BLaER1 treated with 17β-estradiol and CSF1 and Interleukin-3, amounts not matched to agents 10 nM and 100 nM (cell line): ENCODE results near the gene GNPTAB.

Experiments
- H3K27ac ChIP-seq, 11 experiments: shearing (Covaris generic); formaldehyde crosslinking; 2 replicates each; pipeline ENCODE4 v1.8.1; 2022
- H3K27me3 ChIP-seq, 11 experiments: shearing (Covaris generic); formaldehyde crosslinking; 2 replicates each; pipeline ENCODE4 v1.8.1; 2022
- H3K36me3 ChIP-seq, 11 experiments: shearing (Covaris generic); formaldehyde crosslinking; 2 replicates each; pipeline ENCODE4 v1.8.1; 2022
- H3K4me1 ChIP-seq, 10 experiments: shearing (Covaris generic); formaldehyde crosslinking; 2 replicates each; pipeline ENCODE4 v1.8.1; 2022
- H3K4me2 ChIP-seq, 11 experiments: shearing (Covaris generic); formaldehyde crosslinking; 2 replicates each; pipeline ENCODE4 v1.8.1; 2022
- H3K4me3 ChIP-seq, 10 experiments: shearing (Covaris generic); formaldehyde crosslinking; 2 replicates each; pipeline ENCODE4 v1.8.1; 2022
- H3K9ac ChIP-seq, 11 experiments: shearing (Covaris generic); formaldehyde crosslinking; 2 replicates each; pipeline ENCODE4 v1.8.1; 2022
- H3K9me3 ChIP-seq, 11 experiments: shearing (Covaris generic); formaldehyde crosslinking; replicated peaks in 1 of 11; 2 replicates each; pipeline ENCODE4 v1.8.1; 2022
- H4K20me1 ChIP-seq, 11 experiments: shearing (Covaris generic); formaldehyde crosslinking; 2 replicates each; pipeline ENCODE4 v1.8.1; 2022
- Cebpa-rat ChIP-seq, 11 experiments: shearing (Covaris generic); IDR thresholded peaks; 2 replicates each; pipeline ENCODE4 v1.8.1; 2022

Gene GNPTAB

DNA sequence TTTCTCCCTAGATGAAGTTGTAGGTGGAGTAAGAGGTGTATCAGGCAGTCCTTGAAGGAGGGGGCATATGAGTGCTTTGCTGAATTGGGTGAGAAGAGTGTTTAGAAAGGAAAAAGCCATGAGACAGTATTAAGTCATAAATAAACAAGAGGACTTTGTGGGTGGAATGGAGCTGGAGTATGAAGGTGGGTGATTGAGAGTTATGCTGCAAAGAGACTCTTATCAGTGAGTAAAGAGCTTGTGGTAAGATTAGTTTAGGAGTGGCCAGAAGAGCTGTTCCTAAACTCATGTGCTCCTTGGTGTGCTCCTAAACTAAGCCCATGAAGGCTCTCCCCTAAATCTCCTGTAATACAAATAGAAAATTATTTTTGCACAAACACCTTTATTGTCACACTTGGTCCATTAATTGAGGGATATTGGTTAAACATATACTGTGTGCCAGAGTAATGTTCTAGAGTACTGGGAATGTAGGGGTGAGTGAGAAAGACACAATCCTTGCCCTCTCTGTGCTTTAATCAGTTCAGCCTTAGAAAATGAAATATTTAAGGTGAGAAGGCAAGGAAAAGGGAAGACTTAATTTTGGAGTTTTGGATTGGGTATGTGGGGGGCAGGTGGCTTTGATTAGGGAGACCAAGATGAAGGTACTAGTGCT lies 123.5 kb downstream of the GNPTAB start:
- H3K9ac ChIP-seq: no peak overlapping the region
- TF ChIP-seq Cebpa-rat (IDR thresholded peaks at IDR 0.05): no peak
- no peaks in the 10 kb centered on the region for H3K9me3 ChIP-seq
- peaks cover 10 to 24% (median 16%) of the 10 kb centered on the region in 10 experiments; a peak in 19 of 20 replicates for H3K4me1 ChIP-seq
- H3K4me2 ChIP-seq: no peak overlapping the region
- no peaks in the 10 kb centered on the region for H3K27me3 ChIP-seq
- H3K4me3 ChIP-seq: no peak overlapping the region
- peaks cover 0 to 26% (median 0%) of the 10 kb centered on the region in 11 experiments; a peak in 5 of 22 replicates for H4K20me1 ChIP-seq
- H3K36me3 ChIP-seq: peaks cover 0 to 4% (median 0%) of the 10 kb centered on the region in 11 experiments; a peak in 1 of 22 replicates
- no peak overlapping the region for H3K27ac ChIP-seq

DNA sequence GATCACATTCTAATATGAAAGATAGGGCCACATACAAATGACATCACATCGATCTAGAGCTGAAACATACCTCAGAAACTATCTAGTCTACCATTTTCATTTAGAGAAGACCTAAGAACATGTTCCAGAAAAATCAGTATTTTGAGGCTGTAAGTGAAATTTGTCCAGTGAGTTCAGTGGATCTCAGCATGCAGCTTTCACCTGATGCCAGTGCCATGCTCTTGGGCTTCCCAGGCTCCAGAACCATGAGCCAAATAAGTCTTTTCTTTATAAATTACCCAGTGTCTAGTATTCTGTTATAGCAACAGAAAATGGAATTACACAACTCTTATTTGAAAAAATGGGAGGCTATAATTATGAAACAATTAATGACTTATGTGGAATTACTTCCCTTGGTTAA lies 124.4 kb downstream of the GNPTAB start:
- Histone ChIP-seq H3K27ac (no peak overlapping the region), H3K4me1 (peaks cover 10 to 24% (median 16%) of the 10 kb centered on the region in 10 experiments; a peak in 19 of 20 replicates), H3K9ac (no peak overlapping the region), H3K4me3 (no peak overlapping the region), H3K36me3 (peaks cover 0 to 4% (median 0%) of the 10 kb centered on the region in 11 experiments; a peak in 1 of 22 replicates), H3K27me3 (no peaks in the 10 kb centered on the region), H3K4me2 (no peak overlapping the region), H4K20me1 (peaks cover 0 to 34% (median 7%) of the 10 kb centered on the region in 11 experiments; a peak in 8 of 22 replicates), H3K9me3 (no peaks in the 10 kb centered on the region)
- no peak for TF ChIP-seq Cebpa-rat (IDR thresholded peaks at IDR 0.05)

DNA sequence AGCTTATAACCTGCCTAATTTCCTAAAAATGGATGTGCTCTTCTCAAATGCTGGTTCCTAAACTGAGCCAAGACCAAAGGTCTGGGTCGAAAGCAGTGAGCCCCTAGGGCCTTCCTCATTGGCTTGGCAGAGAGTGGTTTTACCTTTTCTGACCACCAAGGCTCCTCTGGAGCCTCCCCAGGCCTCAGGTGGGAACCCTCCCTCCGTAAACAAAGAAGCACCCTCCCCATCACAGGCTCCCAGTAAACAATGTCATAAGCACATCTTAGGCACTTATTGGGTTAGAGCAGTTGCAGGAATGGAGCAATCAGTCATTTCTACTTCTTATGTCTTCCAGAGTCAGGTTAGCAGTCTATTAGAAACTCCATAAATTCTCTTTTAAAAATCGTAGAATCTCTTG lies 127.3 kb downstream of the GNPTAB start:
- Histone ChIP-seq H3K9ac (no peak overlapping the region), H3K4me1 (peaks cover 8 to 36% (median 24%) of the 10 kb centered on the region in 10 experiments; a peak in 19 of 20 replicates), H3K4me3 (no peak overlapping the region), H3K36me3 (peaks cover 0 to 4% (median 0%) of the 10 kb centered on the region in 11 experiments; a peak in 1 of 22 replicates), H3K27ac (no peak overlapping the region), H3K4me2 (peak overlapping the region in 5 of 11 experiments; percentile 10 to 46 (median 30); a peak in 8 of 22 replicates), H3K27me3 (no peaks in the 10 kb centered on the region), H4K20me1 (peaks cover 0 to 46% (median 17%) of the 10 kb centered on the region in 11 experiments; a peak in 9 of 22 replicates), H3K9me3 (no peaks in the 10 kb centered on the region)
- TF ChIP-seq Cebpa-rat (IDR thresholded peaks at IDR 0.05): no peak

DNA sequence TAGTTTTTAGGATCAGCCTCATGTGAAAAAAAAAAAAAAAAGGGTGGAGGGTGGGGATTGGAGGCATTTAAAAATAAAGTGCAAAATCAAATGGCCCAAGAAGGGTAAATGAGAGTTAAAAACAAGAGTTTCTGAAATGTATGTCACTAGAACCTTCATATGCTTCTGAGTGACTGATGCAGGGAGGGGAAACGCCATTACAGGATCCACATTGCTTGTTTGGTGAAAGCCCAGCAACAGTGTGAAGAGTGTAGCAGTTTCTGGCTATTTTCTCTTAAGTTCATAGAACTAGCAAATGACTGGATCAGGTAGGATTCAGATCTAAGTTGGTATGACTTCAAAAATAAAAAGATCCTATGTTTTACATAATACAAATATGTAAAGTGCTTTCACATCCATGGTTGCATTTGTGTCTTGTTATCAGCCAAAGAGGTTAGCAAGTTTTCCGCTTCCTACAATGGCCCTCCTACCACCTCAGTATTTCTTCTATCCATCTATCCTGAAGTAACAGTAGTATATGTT lies 130.4 kb downstream of the GNPTAB start:
- no peak overlapping the region for H3K9ac ChIP-seq
- peaks cover 0 to 4% (median 0%) of the 10 kb centered on the region in 11 experiments; a peak in 1 of 22 replicates for H3K36me3 ChIP-seq
- H3K27ac ChIP-seq: no peak overlapping the region
- no peak overlapping the region for H3K4me3 ChIP-seq
- H3K4me2 ChIP-seq: peak overlapping the region in 7 of 11 experiments; percentile 1 to 97 (median 17); a peak in 4 of 22 replicates
- no peaks in the 10 kb centered on the region for H3K27me3 ChIP-seq
- H3K9me3 ChIP-seq: no peaks in the 10 kb centered on the region
- peaks cover 17 to 49% (median 34%) of the 10 kb centered on the region in 10 experiments for H3K4me1 ChIP-seq
- TF ChIP-seq Cebpa-rat (IDR thresholded peaks at IDR 0.05): no peak
- peaks cover 0 to 39% (median 17%) of the 10 kb centered on the region in 11 experiments; a peak in 9 of 22 replicates for H4K20me1 ChIP-seq

DNA sequence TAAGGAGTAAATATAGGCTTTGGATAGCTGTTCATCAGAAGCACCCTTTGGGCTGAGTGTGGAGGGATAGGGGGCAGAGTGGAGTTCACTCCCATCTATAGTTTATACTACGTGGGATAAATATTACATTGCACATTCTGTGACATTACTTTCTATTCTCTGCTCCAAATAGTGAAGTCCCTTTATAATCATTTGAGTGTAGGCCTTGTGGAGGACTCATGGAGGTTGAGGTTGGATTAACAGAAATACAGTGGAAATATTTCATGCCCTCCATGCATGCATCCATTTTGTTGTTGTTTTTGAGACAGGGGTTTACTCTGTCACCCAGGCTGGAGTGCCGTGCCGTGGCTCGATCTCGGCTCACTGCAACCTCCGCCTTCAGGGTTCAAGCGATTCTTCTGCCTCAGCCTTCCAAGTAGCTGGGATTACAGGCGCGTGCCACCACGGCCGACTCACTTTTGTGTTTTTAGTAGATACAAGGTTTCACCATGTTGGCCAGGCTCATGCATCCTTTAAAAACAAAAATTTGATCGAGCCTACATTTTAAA lies 131.9 kb downstream of the GNPTAB start:
- H3K4me1 ChIP-seq: peaks cover 17 to 49% (median 34%) of the 10 kb centered on the region in 10 experiments
- H3K9ac ChIP-seq: peak overlapping the region; percentile 83 to 93 (median 87); a peak in 16 of 22 replicates
- peak overlapping the region; percentile 77 to 95 (median 92) for H3K4me3 ChIP-seq

DNA sequence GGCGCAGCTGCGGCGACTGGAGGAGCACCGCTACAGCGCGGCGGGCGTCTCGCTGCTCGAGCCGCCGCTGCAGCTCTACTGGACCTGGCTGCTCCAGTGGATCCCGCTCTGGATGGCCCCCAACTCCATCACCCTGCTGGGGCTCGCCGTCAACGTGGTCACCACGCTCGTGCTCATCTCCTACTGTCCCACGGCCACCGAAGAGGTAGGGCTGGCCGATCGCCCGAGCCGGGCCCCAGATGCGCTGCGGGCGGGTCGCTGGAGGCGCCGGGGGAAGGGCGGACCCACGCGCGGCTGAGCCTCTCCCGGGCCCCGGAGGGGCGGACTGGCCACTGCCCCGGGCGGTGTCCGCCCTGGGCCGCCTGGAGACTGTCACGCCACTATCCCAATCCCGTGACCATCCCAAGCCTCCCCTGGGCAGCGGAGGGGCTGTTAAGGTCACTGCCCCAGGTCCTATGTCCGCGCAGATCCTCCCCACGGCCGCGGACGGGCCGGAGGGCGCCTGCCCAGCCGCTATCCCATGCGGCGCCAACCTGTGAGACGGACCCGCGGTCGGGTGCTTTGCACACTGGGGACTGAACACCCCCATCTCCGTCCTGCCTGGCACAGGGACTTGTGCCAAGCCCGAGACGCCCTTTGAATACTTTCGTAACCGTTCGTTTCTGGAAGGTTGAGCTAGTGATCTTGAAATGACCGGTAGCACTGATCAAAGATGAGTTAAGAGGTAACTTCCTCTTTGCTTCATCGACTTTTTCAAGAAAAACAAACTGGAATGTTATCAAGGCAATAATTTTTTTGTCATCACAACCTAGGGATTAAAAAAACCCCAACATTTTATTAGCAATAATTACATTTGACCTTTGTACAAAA lies 132.6 kb downstream of the GNPTAB start:
- peak overlapping the region; percentile 77 to 95 (median 92) for H3K4me3 ChIP-seq
- H3K36me3 ChIP-seq: peaks cover 0 to 4% (median 0%) of the 10 kb centered on the region in 11 experiments; a peak in 1 of 22 replicates
- peak overlapping the region; percentile 67 to 89 (median 84); a peak in 21 of 22 replicates for H3K27ac ChIP-seq
- TF ChIP-seq Cebpa-rat (IDR thresholded peaks at IDR 0.05): no peak
- peaks cover 0 to 6% (median 0%) of the 10 kb centered on the region in 11 experiments; a peak in 1 of 22 replicates for H3K9me3 ChIP-seq
- peaks cover 17 to 45% (median 32%) of the 10 kb centered on the region in 10 experiments for H3K4me1 ChIP-seq
- no peaks in the 10 kb centered on the region for H3K27me3 ChIP-seq
- peak overlapping the region; percentile 83 to 93 (median 87) for H3K9ac ChIP-seq
- H3K4me2 ChIP-seq: peak overlapping the region; percentile 74 to 99 (median 97)
- peaks cover 0 to 35% (median 17%) of the 10 kb centered on the region in 11 experiments; a peak in 9 of 22 replicates for H4K20me1 ChIP-seq

More for the DNA sequence above, 131.9 kb downstream of the GNPTAB start:
- H3K36me3 ChIP-seq: peaks cover 0 to 4% (median 0%) of the 10 kb centered on the region in 11 experiments; a peak in 1 of 22 replicates
- no peak for TF ChIP-seq Cebpa-rat (IDR thresholded peaks at IDR 0.05)
- peak overlapping the region; percentile 74 to 99 (median 97) for H3K4me2 ChIP-seq
- H3K27ac ChIP-seq: peak overlapping the region in 9 of 11 experiments; percentile 77 to 89 (median 88); a peak in 11 of 22 replicates
- H4K20me1 ChIP-seq: peaks cover 0 to 39% (median 17%) of the 10 kb centered on the region in 11 experiments; a peak in 9 of 22 replicates
- H3K9me3 ChIP-seq: peaks cover 0 to 6% (median 0%) of the 10 kb centered on the region in 11 experiments; a peak in 1 of 22 replicates
- no peaks in the 10 kb centered on the region for H3K27me3 ChIP-seq

DNA sequence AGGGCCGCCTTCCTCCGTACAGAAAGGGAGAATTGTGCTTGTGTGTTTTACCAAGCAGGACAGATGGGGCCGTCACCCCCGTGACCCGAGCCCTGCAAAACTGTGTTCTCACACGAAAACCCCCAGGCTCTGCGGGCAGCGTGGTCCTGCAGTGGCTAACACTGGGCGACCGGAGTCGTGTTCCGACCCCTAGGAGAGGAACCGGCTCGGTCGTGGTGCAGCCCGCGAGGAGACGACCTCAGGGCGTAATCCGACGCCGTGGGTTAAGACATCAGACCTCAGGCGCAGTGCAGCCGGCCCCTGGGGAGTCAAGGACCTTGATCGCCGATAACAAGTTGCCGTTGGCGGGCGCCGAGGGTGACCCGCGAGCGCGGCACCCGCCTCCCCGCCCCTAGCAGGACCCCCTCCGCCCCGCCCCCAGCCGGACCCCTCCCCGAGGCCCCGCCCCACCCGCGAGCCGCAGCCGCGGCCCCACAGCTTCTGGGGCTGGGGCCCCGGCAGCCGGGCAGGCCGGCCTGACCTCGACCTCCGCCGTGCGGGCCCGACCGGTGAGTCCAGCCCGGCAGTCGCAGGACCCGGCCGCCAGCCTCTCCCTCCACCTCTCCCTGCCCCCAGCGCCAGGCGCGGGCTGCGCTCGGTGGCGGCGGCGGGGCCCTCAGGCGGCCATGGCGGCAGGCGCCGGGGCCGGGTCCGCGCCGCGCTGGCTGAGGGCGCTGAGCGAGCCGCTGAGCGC lies 133.4 kb downstream of the GNPTAB start, which contains the start of gene CHPT1:
Gene CHPT1 (plus strand): TSS at position 444 of the 733 bp plus-strand sequence. CDS start 222 bp downstream, at position 666.
- no peak for TF ChIP-seq Cebpa-rat (IDR thresholded peaks at IDR 0.05)
- Histone ChIP-seq H3K27me3 (no peaks in the 10 kb centered on the region), H3K4me1 (peaks cover 17 to 39% (median 27%) of the 10 kb centered on the region in 10 experiments), H3K4me2 (peak within 1 kb of the TSS; percentile 88 to 99 (median 97)), H4K20me1 (peaks cover 0 to 27% (median 10%) of the 10 kb centered on the region in 11 experiments; a peak in 8 of 22 replicates), H3K9me3 (peaks cover 0 to 6% (median 0%) of the 10 kb centered on the region in 11 experiments; a peak in 1 of 22 replicates), H3K36me3 (no peaks in the 10 kb centered on the region), H3K27ac (peak within 1 kb of the TSS; percentile 67 to 89 (median 84); a peak in 21 of 22 replicates), H3K9ac (peak within 1 kb of the TSS; percentile 83 to 93 (median 87)), H3K4me3 (peak within 1 kb of the TSS; percentile 77 to 95 (median 92))
